HG03460 (cell line): ENCODE results near the gene KRT14.
"Not testable (repeated sequence)": the region's sequence is repeated elsewhere in the genome, so short reads cannot be mapped to it uniquely, and the experiment has no call there.

Experiments
- ATAC-seq: cut with Tn5 transposase; IDR thresholded peaks from one replicate; pipeline ENCODE4 v1.9.1; 2021; ENCODE audit not compliant: unreplicated experiment

Gene KRT14

DNA sequence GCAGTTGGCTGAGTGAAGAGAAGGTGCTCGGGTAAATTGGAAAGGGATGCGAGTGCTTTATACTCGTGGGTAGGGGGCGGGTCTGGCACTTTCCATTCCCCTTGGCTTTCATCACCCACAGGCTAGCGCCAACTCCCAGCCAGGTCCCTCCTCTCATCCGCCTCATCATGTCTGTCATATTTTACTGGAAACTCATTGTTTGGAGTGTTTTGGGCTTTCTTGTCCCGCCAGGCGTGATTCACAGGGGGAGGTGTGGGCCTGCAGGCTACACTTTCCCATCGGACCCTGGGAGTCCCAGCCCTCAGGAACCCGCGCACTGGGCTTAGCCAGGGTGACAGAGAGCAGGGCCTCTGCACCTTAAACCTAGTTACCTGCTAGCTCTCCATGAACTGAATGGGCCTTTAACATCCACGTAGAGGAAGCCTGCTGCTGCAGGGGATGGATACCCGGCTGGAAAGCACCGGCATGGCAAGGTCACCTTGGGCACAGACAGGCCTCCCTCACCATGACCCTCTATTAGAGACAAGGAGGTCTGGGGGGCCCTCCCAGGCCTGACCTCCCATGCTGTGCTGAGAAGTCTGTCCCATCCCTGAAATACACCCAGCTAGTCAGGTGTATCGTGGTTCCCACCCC, at the start of gene KRT14:
Gene KRT14, minus strand, starts transcription at position 33 of the 633 bp plus-strand sequence. CDS start 61 bp downstream, outside the sequence.
- no peak for ATAC-seq

DNA sequence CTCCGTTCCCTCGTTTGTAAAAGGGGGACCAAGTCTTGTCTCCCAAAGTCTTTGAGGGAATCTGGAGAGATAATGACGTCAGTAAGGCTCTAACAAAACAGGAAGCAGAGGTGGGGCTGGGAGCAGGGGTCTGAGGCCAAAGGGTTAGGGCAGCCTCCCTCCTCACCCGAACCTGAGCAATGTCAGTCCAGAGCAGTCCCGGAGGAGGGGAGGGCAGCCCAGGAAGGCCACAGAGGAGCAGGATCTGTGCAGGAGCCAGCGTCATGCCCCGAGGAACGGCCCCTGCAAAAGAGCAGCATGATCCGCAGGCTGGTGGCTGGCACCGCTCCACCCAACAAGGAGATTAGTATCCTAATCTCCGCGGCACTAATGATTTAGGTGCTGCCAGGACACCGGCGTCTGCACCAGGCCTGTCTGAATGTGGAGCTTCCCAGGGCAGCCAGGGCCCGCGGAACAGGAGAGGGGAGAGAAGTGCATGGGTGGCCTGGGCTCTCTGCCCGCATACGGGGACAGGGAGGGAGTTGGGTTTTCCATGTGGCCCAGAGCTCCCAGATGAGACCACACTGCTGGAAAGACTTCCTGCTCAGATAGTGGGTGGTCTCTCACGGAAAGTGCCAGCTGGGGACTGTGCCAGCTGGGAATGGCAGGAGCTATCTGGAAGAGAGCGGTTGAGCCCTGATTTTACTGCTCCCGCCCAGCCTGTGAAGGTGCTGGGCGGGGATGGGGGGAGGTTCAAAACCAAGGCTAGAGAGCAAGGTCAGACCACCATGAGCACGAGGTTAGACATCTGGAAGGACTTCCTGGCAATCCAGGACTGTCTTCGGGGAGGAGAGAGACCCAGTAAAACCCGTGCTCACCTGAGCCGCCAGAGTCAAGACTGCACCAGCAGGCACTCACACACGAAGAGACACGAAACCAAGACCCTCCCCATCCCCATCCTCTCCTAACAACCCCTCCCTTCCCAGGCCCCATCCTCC, 48.7 kb upstream of the KRT14 start:
- ATAC-seq = no peak

GRCh38 chr17:41634639-41635038, 47.9 kb upstream of the KRT14 start:
- no peak for ATAC-seq

- ATAC-seq = no peak
Measured at GRCh38 chr17:41633556-41634199, 47.0 kb upstream of the KRT14 start.

- no peak for ATAC-seq
Measured at GRCh38 chr17:41632482-41633105, 45.9 kb upstream of the KRT14 start.

DNA sequence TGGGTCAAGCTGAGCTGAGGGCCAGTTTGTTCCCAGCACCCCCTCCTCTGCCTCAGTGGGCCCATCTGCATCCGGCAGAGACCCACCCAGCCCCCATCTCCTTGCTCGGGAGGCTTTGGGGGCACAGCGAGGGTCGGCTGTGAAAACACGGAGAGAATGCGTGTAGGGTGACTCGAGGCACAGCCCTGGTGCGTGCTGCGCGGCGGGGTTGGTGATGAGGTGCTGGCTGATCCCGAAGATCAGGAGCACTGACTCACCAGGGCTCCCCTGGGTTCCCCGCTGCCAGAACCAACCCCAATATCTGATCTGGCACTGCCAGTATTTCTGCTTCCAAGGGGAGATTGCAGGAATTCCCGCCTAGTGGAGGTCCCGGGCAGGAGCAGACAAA, 45.2 kb upstream of the KRT14 start:
- no peak for ATAC-seq

GRCh38 chr17:41631025-41631897, 44.6 kb upstream of the KRT14 start:
- ATAC-seq = no peak

- no peak for ATAC-seq
Measured at GRCh38 chr17:41629826-41630670, 43.4 kb upstream of the KRT14 start.

GRCh38 chr17:41629316-41629715, 42.6 kb upstream of the KRT14 start:
- ATAC-seq = no peak

DNA sequence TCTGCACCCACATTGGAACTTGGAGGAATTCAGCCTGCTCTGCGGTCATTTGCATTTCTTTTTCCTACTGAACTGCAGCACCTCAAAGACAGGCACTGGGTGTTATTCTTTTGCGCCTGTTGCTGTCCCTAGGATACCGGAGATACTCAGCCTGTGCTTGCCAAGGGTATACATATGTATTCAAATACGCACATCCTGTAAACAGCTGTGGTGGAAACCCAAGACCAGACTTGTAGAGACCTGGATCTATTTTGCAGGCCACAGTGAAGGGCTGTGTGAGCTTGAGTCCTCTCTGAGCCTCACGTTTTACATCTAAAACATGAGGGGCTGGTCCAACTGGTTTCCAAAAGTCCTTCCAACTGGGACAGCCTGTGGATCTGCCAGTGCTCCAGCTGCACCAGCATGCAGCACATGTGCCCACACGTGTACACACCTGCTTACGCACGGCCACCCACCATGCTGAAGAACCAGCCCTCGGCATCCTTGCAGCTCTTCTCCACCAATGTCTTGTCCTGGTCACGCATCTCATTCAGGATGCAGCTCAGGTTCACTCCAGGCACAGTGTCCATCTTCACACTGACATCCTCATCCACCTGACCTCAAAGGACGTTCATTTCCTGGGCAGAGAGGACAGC, 42.0 kb upstream of the KRT14 start:
- not testable (repeated sequence) for ATAC-seq

GRCh38 chr17:41628073-41628370, 41.3 kb upstream of the KRT14 start:
- ATAC-seq = not testable (repeated sequence)

DNA sequence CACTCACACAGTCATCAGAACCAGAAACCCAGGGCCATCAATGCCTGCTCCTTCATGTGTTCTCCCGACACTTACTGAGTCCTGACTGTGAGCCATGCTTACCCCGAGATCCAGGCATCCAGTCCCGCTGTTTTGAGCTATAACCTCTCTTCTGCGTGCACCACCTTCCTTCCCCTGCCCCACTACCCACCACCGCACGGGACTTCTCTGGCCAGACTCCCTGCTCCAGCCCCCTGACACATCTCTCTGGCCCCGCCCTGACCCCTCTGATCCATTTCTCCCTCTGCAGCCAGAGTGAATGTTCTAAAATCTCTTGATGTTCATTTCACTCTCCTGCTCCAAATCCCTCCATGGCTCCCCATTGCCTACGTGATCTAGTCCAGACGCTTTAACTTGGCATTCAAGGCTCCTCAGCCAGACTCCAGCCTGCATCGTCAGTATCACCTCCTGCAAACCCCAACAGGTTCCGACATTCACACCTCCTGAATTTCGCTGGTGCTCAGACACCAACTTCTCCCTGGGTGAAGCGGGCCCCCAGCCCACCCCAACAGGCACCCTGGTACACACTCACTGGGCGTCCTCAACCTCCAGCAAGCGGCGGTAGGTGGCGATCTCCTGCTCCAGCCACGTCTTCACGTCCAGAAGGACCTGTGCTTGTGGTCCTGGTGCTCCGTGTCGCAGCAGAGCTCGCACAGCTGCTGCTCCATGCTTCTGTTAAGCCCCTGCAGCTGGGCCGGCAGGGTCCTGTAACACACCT, 40.8 kb upstream of the KRT14 start:
- no peak for ATAC-seq

DNA sequence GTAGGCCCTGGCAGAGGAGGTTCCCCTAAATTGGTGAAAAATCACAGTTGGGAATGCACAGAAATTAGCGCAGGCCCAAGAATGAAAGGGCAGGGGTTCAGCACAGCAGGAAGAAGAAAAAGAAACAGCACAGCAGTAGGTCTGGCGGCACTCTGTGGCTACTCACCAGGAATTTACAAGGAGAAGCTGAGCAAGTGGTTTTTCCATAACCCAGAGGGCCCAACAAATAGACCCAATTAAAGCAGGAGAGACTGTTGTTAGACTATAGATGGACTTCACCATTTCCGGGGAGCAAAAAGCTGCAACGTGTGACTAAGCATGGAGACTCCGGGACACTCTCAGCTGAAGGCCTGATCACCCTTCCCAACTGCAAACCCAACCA, 40.2 kb upstream of the KRT14 start:
- ATAC-seq = not testable (repeated sequence)

DNA sequence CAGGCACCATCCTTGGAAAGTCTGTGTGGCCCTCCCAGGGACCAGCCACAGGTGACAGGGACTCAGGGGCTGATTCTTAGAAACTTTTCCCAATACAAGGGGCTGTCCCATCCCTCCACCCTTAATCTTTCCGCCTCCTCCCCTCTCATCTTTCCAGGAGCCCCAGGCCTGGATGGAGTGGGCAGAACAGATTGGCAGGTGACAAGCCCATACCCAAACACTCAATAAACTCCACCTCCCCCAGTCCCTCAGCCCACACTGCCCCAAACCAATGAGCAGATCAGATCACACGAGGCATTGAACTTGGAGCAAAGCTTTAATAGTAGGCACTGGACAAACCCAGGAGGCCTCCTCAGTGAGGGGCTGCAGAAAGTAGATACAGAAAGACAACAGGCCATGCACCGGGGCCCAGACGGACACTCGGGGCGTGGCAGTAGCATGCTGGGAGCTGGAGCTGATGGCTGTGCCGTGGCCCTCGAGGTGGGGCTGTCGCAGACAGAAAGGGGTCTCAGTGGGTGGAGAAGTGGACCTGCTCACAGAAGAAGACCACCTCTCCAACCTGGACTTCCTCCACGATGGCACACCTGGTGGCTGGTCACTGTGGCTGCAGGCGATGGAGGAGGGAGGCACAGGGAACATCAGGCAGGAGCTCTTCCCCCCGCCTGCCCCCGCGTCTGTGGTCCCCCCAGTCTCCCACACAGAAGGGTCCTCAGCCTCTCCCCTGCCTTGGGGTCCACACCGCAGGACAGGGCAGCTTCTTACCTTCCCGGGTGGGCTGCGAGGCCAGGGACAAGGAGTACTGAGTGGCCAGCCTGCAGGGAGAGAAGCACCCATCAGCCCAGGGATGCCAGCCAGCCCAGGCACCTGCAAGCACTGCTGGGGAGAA, 39.6 kb upstream of the KRT14 start:
- not testable (repeated sequence) for ATAC-seq

DNA sequence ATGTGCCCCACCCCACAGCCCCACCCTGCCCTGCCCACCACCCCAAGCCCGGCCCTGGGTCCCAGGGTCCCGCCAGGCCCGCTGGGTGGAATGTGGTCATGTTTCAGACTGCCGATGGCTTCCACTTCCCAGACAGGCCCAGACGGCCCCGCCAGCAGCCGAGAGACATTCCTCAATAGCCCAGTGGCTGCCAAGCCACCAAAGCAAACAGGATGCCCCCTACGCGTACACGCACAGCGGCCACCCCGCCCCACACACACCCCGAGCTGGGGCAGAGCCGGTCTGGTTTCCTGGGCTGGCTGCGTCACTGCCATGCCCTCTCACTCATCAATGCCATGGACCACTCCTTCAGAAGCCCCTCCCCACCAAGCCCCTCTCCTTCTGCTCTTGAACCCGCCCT, 38.9 kb upstream of the KRT14 start:
- ATAC-seq = no peak

- ATAC-seq = no peak
Measured at GRCh38 chr17:41624208-41625101, 37.8 kb upstream of the KRT14 start, which contains the start of gene KRT17. Gene KRT17, minus strand, starts transcription at chr17:41624575. Its CDS starts 66 bp downstream, at chr17:41624509.
